GM23338 (cell line): ENCODE measurements around the gene OR6N1. TPM values are rescaled to one million over a fixed set of nuclear protein-coding genes. Genes with fewer than 3 reads are reported as not detected.

Experiments
- ATAC-seq: fragments of 200-7000 bp; cut with Tn5 transposase; 3 replicates; pipeline ENCODE4 v1.9.1; 2020
- DNase-seq: peaks from one replicate; pipeline ENCODE4 v3.0.0-alpha.2; 2015; ENCODE audit warnings: low spot score
- H2AFZ ChIP-seq: fragments of 200-600 bp; sonication (generic); 2 replicates; pipeline ENCODE4 v1.8.0; 2016; ENCODE audit warnings: antibody characterized with exemption, mild to moderate bottlenecking, moderate library complexity
- H3F3A ChIP-seq: fragments of 200-600 bp; sonication (generic); replicated peaks from 2 replicates; pipeline ENCODE4 v1.8.0; 2017; ENCODE audit warnings: antibody characterized with exemption, mixed run types, low read depth
- H3K27ac ChIP-seq: fragments of 200-600 bp; sonication (generic); 2 replicates; pipeline ENCODE4 v1.6.1; 2016; ENCODE audit warnings: low read depth
- H3K27me3 ChIP-seq: fragments of 200-600 bp; sonication (generic); 2 replicates; pipeline ENCODE4 v1.8.0; 2016; ENCODE audit warnings: mild to moderate bottlenecking, mixed run types, moderate library complexity; ENCODE audit not compliant: insufficient read depth
- H3K36me3 ChIP-seq: fragments of 200-600 bp; sonication (generic); 2 replicates; pipeline ENCODE4 v1.8.0; 2016; ENCODE audit warnings: mild to moderate bottlenecking; ENCODE audit not compliant: insufficient read depth
- H3K4me1 ChIP-seq: fragments of 200-600 bp; sonication (generic); 2 replicates; pipeline ENCODE4 v1.8.0; 2016; ENCODE audit warnings: mild to moderate bottlenecking, moderate library complexity; ENCODE audit not compliant: insufficient read depth
- H3K4me2 ChIP-seq: fragments of 200-600 bp; sonication (generic); 2 replicates; pipeline ENCODE4 v1.7.1; 2017; ENCODE audit warnings: mixed run types
- H3K4me3 ChIP-seq: fragments of 200-600 bp; sonication (generic); 2 replicates; pipeline ENCODE4 v1.6.1; 2016; ENCODE audit warnings: mixed run types
- H3K79me2 ChIP-seq: fragments of 200-600 bp; sonication (generic); replicated peaks from 2 replicates; pipeline ENCODE4 v1.8.0; 2017; ENCODE audit warnings: mild to moderate bottlenecking; ENCODE audit not compliant: insufficient read depth
- H3K9me2 ChIP-seq: fragments of 200-600 bp; sonication (generic); 2 replicates; pipeline ENCODE4 v1.8.0; 2017; ENCODE audit not compliant: insufficient read depth
- H4K20me1 ChIP-seq: fragments of 200-600 bp; sonication (generic); replicated peaks from 2 replicates; pipeline ENCODE4 v1.8.0; 2017; ENCODE audit warnings: mild to moderate bottlenecking; ENCODE audit not compliant: insufficient read depth
- H3K27ac Mint-ChIP-seq: 2 replicates; pipeline ENCODE4 v1.8.0; 2020; ENCODE audit warnings: inconsistent platforms, mild to moderate bottlenecking, moderate library complexity, mixed read lengths
- H3K27me3 Mint-ChIP-seq: 3 replicates; pipeline ENCODE4 v1.8.0; 2022; ENCODE audit warnings: low read depth, mild to moderate bottlenecking, moderate library complexity, mixed read lengths, inconsistent platforms; ENCODE audit not compliant: insufficient read depth, poor library complexity
- H3K36me3 Mint-ChIP-seq: 3 replicates; pipeline ENCODE4 v1.8.0; 2021; ENCODE audit warnings: low read depth, mild to moderate bottlenecking, inconsistent platforms, moderate library complexity, mixed read lengths
- H3K4me1 Mint-ChIP-seq: 3 replicates; pipeline ENCODE4 v1.8.0; 2020; ENCODE audit warnings: mild to moderate bottlenecking, inconsistent platforms, mixed read lengths
- H3K4me3 Mint-ChIP-seq: 3 replicates; pipeline ENCODE4 v1.8.0; 2021; ENCODE audit warnings: moderate library complexity, mild to moderate bottlenecking, inconsistent platforms, mixed read lengths
- H3K9me3 Mint-ChIP-seq: 3 replicates; pipeline ENCODE4 v1.8.0; 2020; ENCODE audit warnings: moderate library complexity, mild to moderate bottlenecking, inconsistent platforms, mixed read lengths
- CREB1 ChIP-seq: fragments of 250-450 bp; sonication (Bioruptor Pico); IDR thresholded peaks from 2 replicates; pipeline ENCODE4 v1.5.0; 2020; ENCODE audit warnings: low read depth, mild to moderate bottlenecking, moderate library complexity
- EZH2 ChIP-seq: fragments of 200-600 bp; sonication (generic); IDR thresholded peaks from one replicate; pipeline ENCODE4 v1.8.0; 2017; ENCODE audit warnings: antibody characterized with exemption, mild to moderate bottlenecking, low read depth; ENCODE audit not compliant: unreplicated experiment
- EZH2phosphoT487 ChIP-seq: fragments of 200-600 bp; sonication (generic); IDR thresholded peaks from one replicate; pipeline ENCODE4 v1.8.1; 2018; ENCODE audit warnings: antibody characterized with exemption; ENCODE audit not compliant: unreplicated experiment
- NANOG ChIP-seq: IDR thresholded peaks from 2 replicates; pipeline ENCODE4 v1.6.1; 2016; ENCODE audit warnings: antibody characterized with exemption, borderline replicate concordance
- POLR2AphosphoS5 ChIP-seq: IDR thresholded peaks from 2 replicates; pipeline ENCODE4 v1.6.1; 2016; ENCODE audit warnings: antibody characterized with exemption, low read depth
- ZNF114 ChIP-seq: fragments of 250-450 bp; sonication (Bioruptor Pico); IDR thresholded peaks from 2 replicates; pipeline ENCODE4 v1.5.0; 2020; ENCODE audit warnings: mild to moderate bottlenecking, moderate library complexity
- ZNF331 ChIP-seq: fragments of 250-450 bp; sonication (Bioruptor Pico); IDR thresholded peaks from 2 replicates; pipeline ENCODE4 v1.5.0; 2020; ENCODE audit warnings: low read depth, mild to moderate bottlenecking, moderate library complexity
- polyA plus RNA-seq: library from polyadenylated mRNA; unstranded; fragments of >200 nt; fragmentation: Nextera tagmentation; extraction: Ambion mirVana; gene quantifications from 2 replicates; pipeline ENCODE4 v1.2.1, GENCODE V29; 2016
- total RNA-seq: library from RNA; depleted of rRNA; stranded (reverse); fragments of >200 nt; shearing (Covaris generic); gene quantifications from 2 replicates; pipeline ENCODE4 v1.2.3, GENCODE V29; 2014
- TF ChIP-seq, protein P1 (sequence below): fragments of 250-450 bp; sonication (Bioruptor Pico); IDR thresholded peaks from 2 replicates; pipeline ENCODE4 v1.5.0; 2020; ENCODE audit warnings: mild to moderate bottlenecking, moderate library complexity
- TF ChIP-seq, protein P2 (sequence below), 2 experiments: fragments of 200-600 bp in 1 of 2; sonication (generic) in 1 of 2; conservative IDR thresholded peaks; 2 replicates each; pipeline versions ENCODE4 v1.5.1 to v1.6.1; 2016 to 2017; ENCODE audit warnings: antibody characterized with exemption in 2 of 2, low read depth in 2 of 2, mild to moderate bottlenecking in 2 of 2, moderate library complexity in 1 of 2
- TF ChIP-seq, protein P3 (sequence below): IDR thresholded peaks from 2 replicates; pipeline ENCODE4 v1.6.1; 2016; ENCODE audit warnings: antibody characterized with exemption

The OR6N1 gene
- total and polyA plus RNA-seq, 2 experiments from 2014 or later = not detected

GRCh38 chr1:158735848-158736247, 36.1 kb downstream of the OR6N1 start:
- Mint-ChIP-seq H3K4me1 (no peaks in the 10 kb centered on the region), H3K9me3 (no peaks in the 10 kb centered on the region), H3K27ac (no peak overlapping the region), H3K27me3 (no peaks in the 10 kb centered on the region), H3K36me3 (no peaks in the 10 kb centered on the region), H3K4me3 (no peak overlapping the region)
- TF ChIP-seq ZNF331 = no peak
- no peak for TF ChIP-seq ZNF114 (CRISPR knock-in tag)
- TF ChIP-seq, protein P1, sequence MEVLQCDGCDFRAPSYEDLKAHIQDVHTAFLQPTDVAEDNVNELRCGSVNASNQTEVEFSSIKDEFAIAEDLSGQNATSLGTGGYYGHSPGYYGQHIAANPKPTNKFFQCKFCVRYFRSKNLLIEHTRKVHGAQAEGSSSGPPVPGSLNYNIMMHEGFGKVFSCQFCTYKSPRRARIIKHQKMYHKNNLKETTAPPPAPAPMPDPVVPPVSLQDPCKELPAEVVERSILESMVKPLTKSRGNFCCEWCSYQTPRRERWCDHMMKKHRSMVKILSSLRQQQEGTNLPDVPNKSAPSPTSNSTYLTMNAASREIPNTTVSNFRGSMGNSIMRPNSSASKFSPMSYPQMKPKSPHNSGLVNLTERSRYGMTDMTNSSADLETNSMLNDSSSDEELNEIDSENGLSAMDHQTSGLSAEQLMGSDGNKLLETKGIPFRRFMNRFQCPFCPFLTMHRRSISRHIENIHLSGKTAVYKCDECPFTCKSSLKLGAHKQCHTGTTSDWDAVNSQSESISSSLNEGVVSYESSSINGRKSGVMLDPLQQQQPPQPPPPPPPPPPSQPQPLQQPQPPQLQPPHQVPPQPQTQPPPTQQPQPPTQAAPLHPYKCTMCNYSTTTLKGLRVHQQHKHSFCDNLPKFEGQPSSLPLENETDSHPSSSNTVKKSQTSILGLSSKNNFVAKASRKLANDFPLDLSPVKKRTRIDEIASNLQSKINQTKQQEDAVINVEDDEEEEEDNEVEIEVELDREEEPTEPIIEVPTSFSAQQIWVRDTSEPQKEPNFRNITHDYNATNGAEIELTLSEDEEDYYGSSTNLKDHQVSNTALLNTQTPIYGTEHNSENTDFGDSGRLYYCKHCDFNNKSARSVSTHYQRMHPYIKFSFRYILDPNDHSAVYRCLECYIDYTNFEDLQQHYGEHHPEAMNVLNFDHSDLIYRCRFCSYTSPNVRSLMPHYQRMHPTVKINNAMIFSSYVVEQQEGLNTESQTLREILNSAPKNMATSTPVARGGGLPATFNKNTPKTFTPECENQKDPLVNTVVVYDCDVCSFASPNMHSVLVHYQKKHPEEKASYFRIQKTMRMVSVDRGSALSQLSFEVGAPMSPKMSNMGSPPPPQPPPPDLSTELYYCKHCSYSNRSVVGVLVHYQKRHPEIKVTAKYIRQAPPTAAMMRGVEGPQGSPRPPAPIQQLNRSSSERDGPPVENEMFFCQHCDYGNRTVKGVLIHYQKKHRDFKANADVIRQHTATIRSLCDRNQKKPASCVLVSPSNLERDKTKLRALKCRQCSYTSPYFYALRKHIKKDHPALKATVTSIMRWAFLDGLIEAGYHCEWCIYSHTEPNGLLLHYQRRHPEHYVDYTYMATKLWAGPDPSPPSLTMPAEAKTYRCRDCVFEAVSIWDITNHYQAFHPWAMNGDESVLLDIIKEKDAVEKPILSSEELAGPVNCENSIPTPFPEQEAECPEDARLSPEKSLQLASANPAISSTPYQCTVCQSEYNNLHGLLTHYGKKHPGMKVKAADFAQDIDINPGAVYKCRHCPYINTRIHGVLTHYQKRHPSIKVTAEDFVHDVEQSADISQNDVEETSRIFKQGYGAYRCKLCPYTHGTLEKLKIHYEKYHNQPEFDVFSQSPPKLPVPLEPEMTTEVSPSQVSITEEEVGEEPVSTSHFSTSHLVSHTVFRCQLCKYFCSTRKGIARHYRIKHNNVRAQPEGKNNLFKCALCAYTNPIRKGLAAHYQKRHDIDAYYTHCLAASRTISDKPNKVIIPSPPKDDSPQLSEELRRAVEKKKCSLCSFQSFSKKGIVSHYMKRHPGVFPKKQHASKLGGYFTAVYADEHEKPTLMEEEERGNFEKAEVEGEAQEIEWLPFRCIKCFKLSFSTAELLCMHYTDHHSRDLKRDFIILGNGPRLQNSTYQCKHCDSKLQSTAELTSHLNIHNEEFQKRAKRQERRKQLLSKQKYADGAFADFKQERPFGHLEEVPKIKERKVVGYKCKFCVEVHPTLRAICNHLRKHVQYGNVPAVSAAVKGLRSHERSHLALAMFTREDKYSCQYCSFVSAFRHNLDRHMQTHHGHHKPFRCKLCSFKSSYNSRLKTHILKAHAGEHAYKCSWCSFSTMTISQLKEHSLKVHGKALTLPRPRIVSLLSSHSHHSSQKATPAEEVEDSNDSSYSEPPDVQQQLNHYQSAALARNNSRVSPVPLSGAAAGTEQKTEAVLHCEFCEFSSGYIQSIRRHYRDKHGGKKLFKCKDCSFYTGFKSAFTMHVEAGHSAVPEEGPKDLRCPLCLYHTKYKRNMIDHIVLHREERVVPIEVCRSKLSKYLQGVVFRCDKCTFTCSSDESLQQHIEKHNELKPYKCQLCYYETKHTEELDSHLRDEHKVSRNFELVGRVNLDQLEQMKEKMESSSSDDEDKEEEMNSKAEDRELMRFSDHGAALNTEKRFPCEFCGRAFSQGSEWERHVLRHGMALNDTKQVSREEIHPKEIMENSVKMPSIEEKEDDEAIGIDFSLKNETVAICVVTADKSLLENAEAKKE (CRISPR knock-in tag) = no peak
- TF ChIP-seq POLR2AphosphoS5 = no peak
- H3K27ac ChIP-seq = no peak overlapping the region
- H3K4me1 ChIP-seq = no peaks in the 10 kb centered on the region
- H4K20me1 ChIP-seq = no peaks in the 10 kb centered on the region
- H3F3A ChIP-seq = no peaks in the 10 kb centered on the region
- no peaks in the 10 kb centered on the region for H3K36me3 ChIP-seq
- H3K4me2 ChIP-seq = no peak overlapping the region
- H3K27me3 ChIP-seq = no peaks in the 10 kb centered on the region
- DNase-seq (no peak), ATAC-seq (no peak)
- peaks cover 4% of the 10 kb centered on the region for H3K9me2 ChIP-seq
- H3K79me2 ChIP-seq = no peaks in the 10 kb centered on the region
- no peak overlapping the region for H2AFZ ChIP-seq
- H3K4me3 ChIP-seq = no peak overlapping the region

- Histone ChIP-seq H3K4me3 (no peak overlapping the region), H4K20me1 (no peaks in the 10 kb centered on the region), H3K9me2 (peaks cover 3% of the 10 kb centered on the region; the same call in 1 of the 2 replicates), H3K4me2 (no peak overlapping the region), H3K27ac (no peak overlapping the region), H3K4me1 (no peaks in the 10 kb centered on the region), H3K36me3 (no peaks in the 10 kb centered on the region), H2AFZ (no peak overlapping the region), H3K79me2 (no peaks in the 10 kb centered on the region), H3F3A (no peaks in the 10 kb centered on the region), H3K27me3 (no peaks in the 10 kb centered on the region)
- DNase-seq = no peak
- Mint-ChIP-seq H3K36me3 (no peaks in the 10 kb centered on the region), H3K27ac (no peak overlapping the region), H3K4me1 (no peaks in the 10 kb centered on the region), H3K9me3 (no peaks in the 10 kb centered on the region), H3K4me3 (no peak overlapping the region), H3K27me3 (no peaks in the 10 kb centered on the region)
- TF ChIP-seq CREB1 (CRISPR knock-in tag) (no peak), NANOG (no peak), ZNF114 (CRISPR knock-in tag) (no peak), EZH2 (no peak), POLR2AphosphoS5 (no peak), EZH2phosphoT487 (no peak), ZNF331 (no peak)
- TF ChIP-seq, protein P2, sequence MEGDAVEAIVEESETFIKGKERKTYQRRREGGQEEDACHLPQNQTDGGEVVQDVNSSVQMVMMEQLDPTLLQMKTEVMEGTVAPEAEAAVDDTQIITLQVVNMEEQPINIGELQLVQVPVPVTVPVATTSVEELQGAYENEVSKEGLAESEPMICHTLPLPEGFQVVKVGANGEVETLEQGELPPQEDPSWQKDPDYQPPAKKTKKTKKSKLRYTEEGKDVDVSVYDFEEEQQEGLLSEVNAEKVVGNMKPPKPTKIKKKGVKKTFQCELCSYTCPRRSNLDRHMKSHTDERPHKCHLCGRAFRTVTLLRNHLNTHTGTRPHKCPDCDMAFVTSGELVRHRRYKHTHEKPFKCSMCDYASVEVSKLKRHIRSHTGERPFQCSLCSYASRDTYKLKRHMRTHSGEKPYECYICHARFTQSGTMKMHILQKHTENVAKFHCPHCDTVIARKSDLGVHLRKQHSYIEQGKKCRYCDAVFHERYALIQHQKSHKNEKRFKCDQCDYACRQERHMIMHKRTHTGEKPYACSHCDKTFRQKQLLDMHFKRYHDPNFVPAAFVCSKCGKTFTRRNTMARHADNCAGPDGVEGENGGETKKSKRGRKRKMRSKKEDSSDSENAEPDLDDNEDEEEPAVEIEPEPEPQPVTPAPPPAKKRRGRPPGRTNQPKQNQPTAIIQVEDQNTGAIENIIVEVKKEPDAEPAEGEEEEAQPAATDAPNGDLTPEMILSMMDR (conservative IDR thresholded peaks at IDR 0.05; ENCODE audit: low read depth in 2 of 2) = no peak
- TF ChIP-seq, protein P3, sequence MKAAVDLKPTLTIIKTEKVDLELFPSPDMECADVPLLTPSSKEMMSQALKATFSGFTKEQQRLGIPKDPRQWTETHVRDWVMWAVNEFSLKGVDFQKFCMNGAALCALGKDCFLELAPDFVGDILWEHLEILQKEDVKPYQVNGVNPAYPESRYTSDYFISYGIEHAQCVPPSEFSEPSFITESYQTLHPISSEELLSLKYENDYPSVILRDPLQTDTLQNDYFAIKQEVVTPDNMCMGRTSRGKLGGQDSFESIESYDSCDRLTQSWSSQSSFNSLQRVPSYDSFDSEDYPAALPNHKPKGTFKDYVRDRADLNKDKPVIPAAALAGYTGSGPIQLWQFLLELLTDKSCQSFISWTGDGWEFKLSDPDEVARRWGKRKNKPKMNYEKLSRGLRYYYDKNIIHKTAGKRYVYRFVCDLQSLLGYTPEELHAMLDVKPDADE = no peak
- no peak for ATAC-seq
Observed at GRCh38 chr1:158732524-158732923, 39.5 kb downstream of the OR6N1 start.
